H9 (cell line): ENCODE results near the gene CDKAL1. TPM values are rescaled to one million over a fixed set of nuclear protein-coding genes. Genes with fewer than 3 reads are reported as not detected.

Experiments used
- DNase-seq: peaks from one replicate; pipeline ENCODE4 v3.0.0-alpha.2; 2017
- H2AFZ ChIP-seq: one replicate; pipeline ENCODE4 v1.6.1; 2013; ENCODE audit warnings: mild to moderate bottlenecking, low read length, control low read depth, moderate library complexity
- H2AK5ac ChIP-seq: 2 replicates; pipeline ENCODE4 v1.6.1; 2013; ENCODE audit warnings: low read length, control low read depth, mixed read lengths; ENCODE audit not compliant: insufficient read length
- H2BK120ac ChIP-seq: one replicate; pipeline ENCODE4 v1.6.1; 2013; ENCODE audit warnings: low read depth, mild to moderate bottlenecking, low read length, control low read depth, inconsistent platforms; ENCODE audit not compliant: poor library complexity, severe bottlenecking
- H2BK12ac ChIP-seq: 2 replicates; pipeline ENCODE4 v1.6.1; 2013; ENCODE audit warnings: low read length, control low read depth, mixed read lengths, low read depth; ENCODE audit not compliant: insufficient read length
- H2BK15ac ChIP-seq: 2 replicates; pipeline ENCODE4 v1.6.1; 2013; ENCODE audit warnings: low read depth, low read length, control low read depth
- H2BK20ac ChIP-seq: one replicate; pipeline ENCODE4 v1.6.1; 2013; ENCODE audit warnings: low read depth, mild to moderate bottlenecking, low read length, control low read depth, inconsistent platforms; ENCODE audit not compliant: poor library complexity, severe bottlenecking
- H2BK5ac ChIP-seq: 2 replicates; pipeline ENCODE4 v1.6.1; 2013; ENCODE audit warnings: low read length, control low read depth, mixed read lengths; ENCODE audit not compliant: insufficient read length
- H3K14ac ChIP-seq: 2 replicates; pipeline ENCODE4 v1.6.1; 2013; ENCODE audit warnings: low read length, control low read depth; ENCODE audit not compliant: insufficient read depth
- H3K18ac ChIP-seq: 2 replicates; pipeline ENCODE4 v1.6.1; 2013; ENCODE audit warnings: low read depth, mild to moderate bottlenecking, mixed read lengths, low read length, control low read depth; ENCODE audit not compliant: insufficient read length
- H3K23ac ChIP-seq: 2 replicates; pipeline ENCODE4 v1.6.1; 2013; ENCODE audit warnings: low read length, control low read depth, mixed read lengths, low read depth; ENCODE audit not compliant: insufficient read length
- H3K23me2 ChIP-seq: 2 replicates; pipeline ENCODE4 v1.6.1; 2013; ENCODE audit warnings: low read depth, mild to moderate bottlenecking, mixed read lengths, low read length, control low read depth; ENCODE audit not compliant: insufficient read length, poor library complexity, severe bottlenecking
- H3K27ac ChIP-seq: 2 replicates; pipeline ENCODE4 v1.5.1; 2013; ENCODE audit warnings: low read length, control low read depth, mixed read lengths, low read depth; ENCODE audit not compliant: insufficient read length
- H3K27me3 ChIP-seq: 2 replicates; pipeline ENCODE4 v1.6.1; 2013; ENCODE audit warnings: low read length, control low read depth, inconsistent platforms; ENCODE audit not compliant: insufficient read depth
- H3K4ac ChIP-seq: 2 replicates; pipeline ENCODE4 v1.6.1; 2013; ENCODE audit warnings: low read depth, mild to moderate bottlenecking, control low read depth, inconsistent platforms, low read length, moderate library complexity
- H3K4me1 ChIP-seq: 2 replicates; pipeline ENCODE4 v1.6.1; 2013; ENCODE audit warnings: low read length, control low read depth, inconsistent platforms; ENCODE audit not compliant: insufficient read depth
- H3K4me2 ChIP-seq: 2 replicates; pipeline ENCODE4 v1.6.1; 2013; ENCODE audit warnings: low read length, control low read depth, mixed read lengths; ENCODE audit not compliant: insufficient read length, insufficient read depth
- H3K56ac ChIP-seq: 2 replicates; pipeline ENCODE4 v1.6.1; 2013; ENCODE audit warnings: low read depth, mild to moderate bottlenecking, mixed read lengths, low read length, control low read depth; ENCODE audit not compliant: insufficient read length
- H3K79me1 ChIP-seq: 2 replicates; pipeline ENCODE4 v1.6.1; 2013; ENCODE audit warnings: low read depth, mild to moderate bottlenecking, moderate library complexity, low read length, control low read depth, inconsistent platforms; ENCODE audit not compliant: insufficient read depth, poor library complexity, severe bottlenecking
- H3K79me2 ChIP-seq: 2 replicates; pipeline ENCODE4 v1.6.1; 2013; ENCODE audit warnings: low read length, control low read depth, inconsistent platforms; ENCODE audit not compliant: insufficient read depth
- H3K9ac ChIP-seq: 2 replicates; pipeline ENCODE4 v1.6.1; 2013; ENCODE audit warnings: low read length, control low read depth, mixed read lengths; ENCODE audit not compliant: insufficient read length; ENCODE audit errors: extremely low read depth
- H3K9me3 ChIP-seq: one replicate; pipeline ENCODE4 v1.6.1; 2013; ENCODE audit warnings: low read depth, low read length, inconsistent platforms; ENCODE audit not compliant: control insufficient read depth
- H3T11ph ChIP-seq: one replicate; pipeline ENCODE4 v1.6.1; 2013; ENCODE audit warnings: mild to moderate bottlenecking, low read length, control low read depth, inconsistent platforms
- H4K20me1 ChIP-seq: one replicate; pipeline ENCODE4 v1.6.1; 2013; ENCODE audit not compliant: control insufficient read depth, insufficient read length, insufficient read depth
- H4K5ac ChIP-seq: 2 replicates; pipeline ENCODE4 v1.6.1; 2013; ENCODE audit warnings: low read depth, mild to moderate bottlenecking, mixed read lengths, low read length, control low read depth; ENCODE audit not compliant: insufficient read length
- H4K8ac ChIP-seq: replicated peaks from 2 replicates; pipeline ENCODE4 v1.6.1; 2013; ENCODE audit warnings: low read length, control low read depth, mixed read lengths, low read depth; ENCODE audit not compliant: insufficient read length
- H4K91ac ChIP-seq: 2 replicates; pipeline ENCODE4 v1.6.1; 2013; ENCODE audit warnings: low read depth, mild to moderate bottlenecking, moderate library complexity, mixed read lengths, low read length, control low read depth; ENCODE audit not compliant: insufficient read length
- H3K27ac Mint-ChIP-seq, 3 experiments: 2 replicates in 2 of 3; 3 replicates in 1 of 3; pipeline ENCODE4 v1.8.0; 2020 to 2021; ENCODE audit warnings: mixed read lengths in 3 of 3, mild to moderate bottlenecking in 1 of 3, moderate library complexity in 1 of 3
- H3K27me3 Mint-ChIP-seq: 2 replicates; pipeline ENCODE4 v1.8.0; 2021; ENCODE audit warnings: low read depth, mild to moderate bottlenecking, moderate library complexity, mixed read lengths
- H3K36me3 Mint-ChIP-seq, 3 experiments: 2 replicates in 2 of 3; 3 replicates in 1 of 3; pipeline ENCODE4 v1.8.0; 2020 to 2021; ENCODE audit warnings: low read depth in 3 of 3, mixed read lengths in 3 of 3; ENCODE audit not compliant: insufficient read depth in 1 of 3
- H3K4me1 Mint-ChIP-seq, 2 experiments: 2 replicates each; pipeline ENCODE4 v1.8.0; 2020; ENCODE audit warnings: mixed read lengths in 2 of 2
- H3K4me3 Mint-ChIP-seq, 2 experiments: 2 replicates in 1 of 2; 3 replicates in 1 of 2; pipeline ENCODE4 v1.8.0; 2020 to 2021; ENCODE audit warnings: mild to moderate bottlenecking in 2 of 2, mixed read lengths in 2 of 2, moderate library complexity in 1 of 2
- H3K9me3 Mint-ChIP-seq, 2 experiments: 2 replicates in 1 of 2; 3 replicates in 1 of 2; pipeline ENCODE4 v1.8.0; 2020; ENCODE audit warnings: mild to moderate bottlenecking in 2 of 2, mixed read lengths in 2 of 2, moderate library complexity in 1 of 2
- CTCF ChIP-seq: fragments of 200-600 bp; sonication (generic); conservative IDR thresholded peaks from 3 replicates; pipeline ENCODE4 v1.8.0; 2021; ENCODE audit warnings: antibody characterized with exemption, mild to moderate bottlenecking
- WGBS: extraction: QIAGEN DNeasy Blood & Tissue Kit; methylation state at CpG from one replicate; pipeline ENCODE4 v1.1.7; 2013; ENCODE audit warnings: missing lambda C conversion rate, low lambda C conversion rate, mixed read lengths; ENCODE audit not compliant: insufficient read length; ENCODE audit errors: extremely low coverage; 5-methylcytosine and 5-hydroxymethylcytosine counted together
- total RNA-seq: library from RNA; stranded (reverse); gene quantifications from 2 replicates; pipeline ENCODE4 v1.2.1, GENCODE V29; 2021

The CDKAL1 gene
- total RNA-seq, 1 experiment from 2014 or later, result 23.0 TPM

- H4K8ac ChIP-seq, result no peak overlapping the region
- H4K20me1 ChIP-seq, result no peaks in the 10 kb centered on the region
- TF ChIP-seq CTCF, result no peak
- peaks cover 2% of the 10 kb centered on the region; the same call in 1 of the 2 replicates for H3K4me1 ChIP-seq
- H3K23ac ChIP-seq, result no peak overlapping the region
- no peaks in the 10 kb centered on the region; a peak in 1 of 5 replicates for H3K9me3 Mint-ChIP-seq
- no peak for DNase-seq
- H3K27me3 ChIP-seq, result no peaks in the 10 kb centered on the region
- no peak overlapping the region for H3T11ph ChIP-seq
- no peak overlapping the region for H3K4me3 Mint-ChIP-seq
- H3K36me3 Mint-ChIP-seq, result peaks cover 1 to 8% (median 3%) of the 10 kb centered on the region in 3 experiments; a peak in 3 of 7 replicates
- no CpG with 5 or more reads among the region's 3 CpGs for WGBS
- H2BK12ac ChIP-seq, result no peak overlapping the region
- no peak overlapping the region for H3K9ac ChIP-seq
- no peak overlapping the region for H4K91ac ChIP-seq
- H3K9me3 ChIP-seq, result no peaks in the 10 kb centered on the region
- H2AK5ac ChIP-seq, result no peak overlapping the region
- H3K4ac ChIP-seq, result no peak overlapping the region
- H3K27ac ChIP-seq, result no peak overlapping the region
- H2BK120ac ChIP-seq, result no peak overlapping the region
- H3K23me2 ChIP-seq, result no peaks in the 10 kb centered on the region
- peak overlapping the region in 1 of 3 experiments; percentile 10; a peak in 1 of 7 replicates for H3K27ac Mint-ChIP-seq
- no peaks in the 10 kb centered on the region for H3K79me1 ChIP-seq
- peaks cover 18 to 19% of the 10 kb centered on the region in 2 experiments for H3K4me1 Mint-ChIP-seq
- H3K14ac ChIP-seq, result no peak overlapping the region
- H3K79me2 ChIP-seq, result no peaks in the 10 kb centered on the region
- H2AFZ ChIP-seq, result no peak overlapping the region
- no peaks in the 10 kb centered on the region for H3K27me3 Mint-ChIP-seq
- no peak overlapping the region for H2BK15ac ChIP-seq
- H4K5ac ChIP-seq, result no peak overlapping the region
- H2BK5ac ChIP-seq, result no peak overlapping the region
- no peak overlapping the region for H2BK20ac ChIP-seq
- H3K4me2 ChIP-seq, result no peak overlapping the region
- H3K18ac ChIP-seq, result no peak overlapping the region
- no peak overlapping the region for H3K56ac ChIP-seq
Measured at GRCh38 chr6:20566109-20566508, 31.9 kb downstream of the CDKAL1 start.
